ENCODE measurements around the gene RIMS1. TPM values are rescaled to one million over a fixed set of nuclear protein-coding genes. Genes with fewer than 3 reads are reported as not detected.
A peak's percentile ranks its signal among the peaks of the same experiment; 100 is the strongest.

RIMS1 gene
- total RNA-seq, 1 donor from 2014 or later = 12.3 TPM

GRCh38 chr6:72213654-72214053 is 327.3 kb downstream of the RIMS1 start:
- no peak for DNase-seq
- no peak for TF ChIP-seq CTCF (IDR thresholded peaks at IDR 0.05; ENCODE audit: partially characterized antibody, unreplicated experiment)
- H3K4me1 Mint-ChIP-seq (ENCODE audit: low read depth, unreplicated experiment) = peaks cover 9% of the 10 kb centered on the region
- no peaks in the 10 kb centered on the region for H3K9me3 Mint-ChIP-seq (ENCODE audit: unreplicated experiment)
- no peak overlapping the region for H3K4me3 Mint-ChIP-seq (ENCODE audit: unreplicated experiment)
- no peaks in the 10 kb centered on the region for H3K36me3 Mint-ChIP-seq (ENCODE audit: unreplicated experiment)
- no peaks in the 10 kb centered on the region for H3K27me3 Mint-ChIP-seq (ENCODE audit: unreplicated experiment)
- no peak overlapping the region for H3K27ac Mint-ChIP-seq (ENCODE audit: unreplicated experiment)

- Mint-ChIP-seq H3K4me3 (ENCODE audit: unreplicated experiment) (no peak overlapping the region), H3K27ac (ENCODE audit: unreplicated experiment) (peak overlapping the region; percentile 13), H3K4me1 (ENCODE audit: low read depth, unreplicated experiment) (peaks cover 9% of the 10 kb centered on the region), H3K27me3 (ENCODE audit: unreplicated experiment) (no peaks in the 10 kb centered on the region), H3K36me3 (ENCODE audit: unreplicated experiment) (no peaks in the 10 kb centered on the region), H3K9me3 (ENCODE audit: unreplicated experiment) (no peaks in the 10 kb centered on the region)
- no peak for TF ChIP-seq CTCF (IDR thresholded peaks at IDR 0.05; ENCODE audit: partially characterized antibody, unreplicated experiment)
- no peak for DNase-seq
Measured at GRCh38 chr6:72216222-72217068, 330.1 kb downstream of the RIMS1 start.

GRCh38 chr6:72217626-72218025 is 331.3 kb downstream of the RIMS1 start:
- no peaks in the 10 kb centered on the region for H3K9me3 Mint-ChIP-seq (ENCODE audit: unreplicated experiment)
- H3K4me1 Mint-ChIP-seq (ENCODE audit: low read depth, unreplicated experiment) = peaks cover 9% of the 10 kb centered on the region
- TF ChIP-seq CTCF (IDR thresholded peaks at IDR 0.05; ENCODE audit: partially characterized antibody, unreplicated experiment) = no peak
- no peak overlapping the region for H3K4me3 Mint-ChIP-seq (ENCODE audit: unreplicated experiment)
- H3K36me3 Mint-ChIP-seq (ENCODE audit: unreplicated experiment) = no peaks in the 10 kb centered on the region
- no peaks in the 10 kb centered on the region for H3K27me3 Mint-ChIP-seq (ENCODE audit: unreplicated experiment)
- DNase-seq = no peak
- no peak overlapping the region for H3K27ac Mint-ChIP-seq (ENCODE audit: unreplicated experiment)

GRCh38 chr6:72218125-72218524 is 331.8 kb downstream of the RIMS1 start:
- Mint-ChIP-seq H3K27me3 (ENCODE audit: unreplicated experiment) (no peaks in the 10 kb centered on the region), H3K36me3 (ENCODE audit: unreplicated experiment) (no peaks in the 10 kb centered on the region), H3K9me3 (ENCODE audit: unreplicated experiment) (no peaks in the 10 kb centered on the region), H3K27ac (ENCODE audit: unreplicated experiment) (no peak overlapping the region), H3K4me3 (ENCODE audit: unreplicated experiment) (no peak overlapping the region), H3K4me1 (ENCODE audit: low read depth, unreplicated experiment) (peaks cover 9% of the 10 kb centered on the region)
- peak; percentile 72 for DNase-seq
- peak; percentile 53 for TF ChIP-seq CTCF (IDR thresholded peaks at IDR 0.05; ENCODE audit: partially characterized antibody, unreplicated experiment)

GRCh38 chr6:72219536-72219935 is 333.2 kb downstream of the RIMS1 start:
- H3K4me1 Mint-ChIP-seq (ENCODE audit: low read depth, unreplicated experiment) = peaks cover 9% of the 10 kb centered on the region
- no peaks in the 10 kb centered on the region for H3K36me3 Mint-ChIP-seq (ENCODE audit: unreplicated experiment)
- no peaks in the 10 kb centered on the region for H3K9me3 Mint-ChIP-seq (ENCODE audit: unreplicated experiment)
- no peak for TF ChIP-seq CTCF (IDR thresholded peaks at IDR 0.05; ENCODE audit: partially characterized antibody, unreplicated experiment)
- H3K27me3 Mint-ChIP-seq (ENCODE audit: unreplicated experiment) = no peaks in the 10 kb centered on the region
- H3K27ac Mint-ChIP-seq (ENCODE audit: unreplicated experiment) = no peak overlapping the region
- no peak for DNase-seq
- no peak overlapping the region for H3K4me3 Mint-ChIP-seq (ENCODE audit: unreplicated experiment)
